SU-DHL-6 (cell line): ENCODE data around the gene ZNF804B.
A peak's percentile ranks its signal among the peaks of the same experiment; 100 is the strongest.

ENCODE experiments used
- H2AFZ ChIP-seq: fragments of 200-600 bp; sonication (generic); 2 replicates; pipeline ENCODE4 v1.6.1; 2014; ENCODE audit warnings: low read depth, mild to moderate bottlenecking, moderate library complexity, mixed read lengths, antibody characterized with exemption, low read length; ENCODE audit not compliant: severe bottlenecking
- H3F3A ChIP-seq: fragments of 200-600 bp; shearing (Covaris generic); 2 replicates; pipeline ENCODE4 v1.6.0; 2016; ENCODE audit warnings: antibody characterized with exemption, mild to moderate bottlenecking; ENCODE audit not compliant: insufficient read depth
- H3K27ac ChIP-seq: fragments of 200-600 bp; sonication (generic); 2 replicates; pipeline ENCODE4 v1.5.1; 2016; ENCODE audit warnings: low read depth, mild to moderate bottlenecking, low read length, moderate library complexity, mixed read lengths
- H3K27me3 ChIP-seq: fragments of 200-600 bp; sonication (generic), shearing (Covaris generic); 2 replicates; pipeline ENCODE4 v1.6.0; 2014; ENCODE audit warnings: mild to moderate bottlenecking, low read length
- H3K36me3 ChIP-seq: fragments of 200-600 bp; sonication (generic); 2 replicates; pipeline ENCODE4 v1.6.1; 2014; ENCODE audit warnings: mild to moderate bottlenecking, low read length, mixed read lengths
- H3K4me2 ChIP-seq: fragments of 300-600, 200-600 bp; shearing (Covaris generic), sonication (generic); 2 replicates; pipeline ENCODE4 v1.6.0; 2014; ENCODE audit warnings: low read length, low read depth, mild to moderate bottlenecking; ENCODE audit not compliant: poor library complexity, severe bottlenecking
- H3K4me3 ChIP-seq: fragments of 200-600 bp; sonication (generic); 2 replicates; pipeline ENCODE4 v1.5.1; 2014; ENCODE audit warnings: antibody characterized with exemption, low read length, mild to moderate bottlenecking, mixed read lengths; ENCODE audit not compliant: insufficient read depth, poor library complexity, severe bottlenecking
- H3K79me2 ChIP-seq: fragments of 200-600 bp; sonication (generic); 2 replicates; pipeline ENCODE4 v1.6.1; 2014; ENCODE audit warnings: mild to moderate bottlenecking, low read length, moderate library complexity; ENCODE audit not compliant: insufficient read depth
- H3K9ac ChIP-seq: fragments of 200-600 bp; sonication (generic); 2 replicates; pipeline ENCODE4 v1.7.0; 2014; ENCODE audit warnings: mild to moderate bottlenecking, low read length
- H3K9me2 ChIP-seq: fragments of 200-600 bp; sonication (generic); replicated peaks from 2 replicates; pipeline ENCODE4 v1.6.1; 2014; ENCODE audit warnings: low read length; ENCODE audit not compliant: insufficient read depth
- H3K9me3 ChIP-seq: fragments of 200-600 bp; sonication (generic); 2 replicates; pipeline ENCODE4 v1.6.1; 2014; ENCODE audit warnings: low read length, mixed read lengths; ENCODE audit not compliant: insufficient read depth
- H4K20me1 ChIP-seq: fragments of 200-600 bp; sonication (generic); 2 replicates; pipeline ENCODE4 v1.6.1; 2014; ENCODE audit warnings: low read depth, mild to moderate bottlenecking, antibody characterized with exemption, low read length, moderate library complexity, mixed read lengths
- CTCF ChIP-seq: fragments of 200-600 bp; sonication (generic); IDR thresholded peaks from one replicate; pipeline ENCODE4 v1.5.1; 2017; ENCODE audit warnings: antibody characterized with exemption, mild to moderate bottlenecking, low read length, moderate library complexity; ENCODE audit not compliant: insufficient read depth, poor library complexity, severe bottlenecking
- EZH2phosphoT487 ChIP-seq: fragments of 200-600 bp; sonication (generic), shearing (Covaris generic); conservative IDR thresholded peaks from 2 replicates; pipeline ENCODE4 v1.6.1; 2018; ENCODE audit warnings: mild to moderate bottlenecking, antibody characterized with exemption, low read length, moderate library complexity, mixed read lengths

ZNF804B gene

GRCh38 chr7:89054361-89054760 lies 294.9 kb downstream of the ZNF804B start:
- H3K4me2 ChIP-seq = peak overlapping the region; percentile 0
- no peaks in the 10 kb centered on the region for H3K79me2 ChIP-seq
- H3F3A ChIP-seq = no peaks in the 10 kb centered on the region
- H3K27me3 ChIP-seq = no peaks in the 10 kb centered on the region
- no peaks in the 10 kb centered on the region for H3K9me2 ChIP-seq
- H2AFZ ChIP-seq = no peak overlapping the region
- no peaks in the 10 kb centered on the region for H3K9me3 ChIP-seq
- TF ChIP-seq EZH2phosphoT487 (no peak), CTCF (no peak)
- H3K9ac ChIP-seq = no peak overlapping the region
- no peak overlapping the region for H3K27ac ChIP-seq
- H4K20me1 ChIP-seq = no peaks in the 10 kb centered on the region
- H3K36me3 ChIP-seq = no peaks in the 10 kb centered on the region
- H3K4me3 ChIP-seq = no peak overlapping the region

- no peaks in the 10 kb centered on the region for H3K27me3 ChIP-seq
- H3K9me3 ChIP-seq = no peaks in the 10 kb centered on the region
- H3K9ac ChIP-seq = no peak overlapping the region
- H3K4me2 ChIP-seq = no peak overlapping the region
- TF ChIP-seq CTCF (no peak), EZH2phosphoT487 (no peak)
- no peak overlapping the region for H3K4me3 ChIP-seq
- H3K9me2 ChIP-seq = no peaks in the 10 kb centered on the region
- H2AFZ ChIP-seq = no peak overlapping the region
- H3K27ac ChIP-seq = no peak overlapping the region
- no peaks in the 10 kb centered on the region for H3K36me3 ChIP-seq
- H4K20me1 ChIP-seq = no peaks in the 10 kb centered on the region
- H3F3A ChIP-seq = no peaks in the 10 kb centered on the region
- H3K79me2 ChIP-seq = no peaks in the 10 kb centered on the region
Observed at GRCh38 chr7:89060234-89060633, 300.7 kb downstream of the ZNF804B start.

- Histone ChIP-seq H3K9me2 (no peaks in the 10 kb centered on the region), H3K79me2 (no peaks in the 10 kb centered on the region), H3K4me2 (no peak overlapping the region), H4K20me1 (no peaks in the 10 kb centered on the region), H2AFZ (no peak overlapping the region), H3K36me3 (no peaks in the 10 kb centered on the region), H3K9ac (no peak overlapping the region), H3K27me3 (no peaks in the 10 kb centered on the region), H3K9me3 (no peaks in the 10 kb centered on the region), H3F3A (no peaks in the 10 kb centered on the region), H3K27ac (no peak overlapping the region), H3K4me3 (no peak overlapping the region)
- TF ChIP-seq EZH2phosphoT487 = no peak
- TF ChIP-seq CTCF = no peak
Observed at GRCh38 chr7:89064831-89065230, 305.3 kb downstream of the ZNF804B start.

- Histone ChIP-seq H3K79me2 (no peaks in the 10 kb centered on the region), H3K9me2 (no peaks in the 10 kb centered on the region), H3K36me3 (no peaks in the 10 kb centered on the region), H3K4me3 (no peak overlapping the region), H3F3A (no peaks in the 10 kb centered on the region), H3K27me3 (no peaks in the 10 kb centered on the region), H3K9ac (no peak overlapping the region), H3K4me2 (no peak overlapping the region), H3K9me3 (no peaks in the 10 kb centered on the region), H4K20me1 (no peaks in the 10 kb centered on the region), H3K27ac (no peak overlapping the region), H2AFZ (no peak overlapping the region)
- TF ChIP-seq EZH2phosphoT487 = no peak
- no peak for TF ChIP-seq CTCF
Observed at GRCh38 chr7:89067048-89067447, 307.5 kb downstream of the ZNF804B start.
